Lower leg skin (tissue), 3 donors: ENCODE data around the gene MOCS2.

ENCODE experiments used
- POLR2A ChIP-seq, 2 donors: fragments of 450-650 bp; IDR thresholded peaks; one replicate each; pipeline ENCODE4 v1.6.1; 2016 to 2017; ENCODE audit warnings: antibody characterized with exemption in 2 of 2, mild to moderate bottlenecking in 1 of 2, moderate library complexity in 1 of 2
- TF ChIP-seq, protein P1 (sequence below), 3 donors: fragments of 450-650 bp; IDR thresholded peaks; one replicate each; pipeline ENCODE4 v1.5.1; 2016; ENCODE audit warnings: antibody characterized with exemption in 3 of 3, mild to moderate bottlenecking in 3 of 3, moderate library complexity in 2 of 3

DNA sequence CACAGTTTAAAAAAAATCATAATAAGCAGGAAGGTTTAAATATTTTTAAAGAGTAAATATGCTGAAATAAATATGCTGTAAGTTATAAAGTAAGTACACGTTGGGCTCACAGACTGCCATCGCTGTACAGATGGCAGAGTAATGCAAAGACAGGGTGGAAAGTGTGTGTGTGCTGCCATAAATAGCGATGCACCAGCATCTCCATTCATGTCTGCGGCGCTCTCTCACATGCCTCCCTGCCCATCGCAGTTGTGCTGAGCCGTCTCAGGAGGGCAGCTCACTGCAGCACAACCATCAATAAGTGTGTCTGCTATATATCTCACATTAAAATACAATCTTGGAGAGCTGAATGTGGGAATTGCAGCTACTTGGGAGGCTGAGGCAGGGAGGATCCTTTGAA, 14.3 kb downstream of the MOCS2 start:
- no peak for TF ChIP-seq POLR2A (IDR thresholded peaks at IDR 0.05)
- TF ChIP-seq, protein P1, sequence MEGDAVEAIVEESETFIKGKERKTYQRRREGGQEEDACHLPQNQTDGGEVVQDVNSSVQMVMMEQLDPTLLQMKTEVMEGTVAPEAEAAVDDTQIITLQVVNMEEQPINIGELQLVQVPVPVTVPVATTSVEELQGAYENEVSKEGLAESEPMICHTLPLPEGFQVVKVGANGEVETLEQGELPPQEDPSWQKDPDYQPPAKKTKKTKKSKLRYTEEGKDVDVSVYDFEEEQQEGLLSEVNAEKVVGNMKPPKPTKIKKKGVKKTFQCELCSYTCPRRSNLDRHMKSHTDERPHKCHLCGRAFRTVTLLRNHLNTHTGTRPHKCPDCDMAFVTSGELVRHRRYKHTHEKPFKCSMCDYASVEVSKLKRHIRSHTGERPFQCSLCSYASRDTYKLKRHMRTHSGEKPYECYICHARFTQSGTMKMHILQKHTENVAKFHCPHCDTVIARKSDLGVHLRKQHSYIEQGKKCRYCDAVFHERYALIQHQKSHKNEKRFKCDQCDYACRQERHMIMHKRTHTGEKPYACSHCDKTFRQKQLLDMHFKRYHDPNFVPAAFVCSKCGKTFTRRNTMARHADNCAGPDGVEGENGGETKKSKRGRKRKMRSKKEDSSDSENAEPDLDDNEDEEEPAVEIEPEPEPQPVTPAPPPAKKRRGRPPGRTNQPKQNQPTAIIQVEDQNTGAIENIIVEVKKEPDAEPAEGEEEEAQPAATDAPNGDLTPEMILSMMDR (IDR thresholded peaks at IDR 0.05) = no peak
